K562 (cell line): ENCODE measurements around the gene LTBP1. TPM values are rescaled to one million over a fixed set of nuclear protein-coding genes. Genes with fewer than 3 reads are reported as not detected.

Source experiments
- ATAC-seq: fragments of 200-7000 bp; cut with Tn5 transposase; 3 replicates; pipeline ENCODE4 v1.9.1; 2020; ENCODE audit warnings: moderate library complexity
- BruUV-seq: library from RNA; stranded (reverse); fragments of 400-500 nt; replicated peaks from 2 replicates; lab custom pipeline; 2021; lab: Mats Ljungman, UMichigan
- CTCF ChIA-PET: fragments of 300-600 bp; formaldehyde crosslinking; extraction: SDS; loops from one replicate; lab custom pipeline; 2021; ENCODE audit warnings: low intra/inter-chr PET ratio; lab: Yijun Ruan, JAX
- POLR2A ChIA-PET: fragments of 300-600, 350-650 bp; sonication (Branson Sonifier 250); formaldehyde crosslinking; extraction: SDS; loops from one replicate; lab custom pipeline; 2021; ENCODE audit warnings: antibody characterized with exemption, inconsistent platforms; lab: Yijun Ruan, JAX
- DNase-seq, 4 experiments: peaks; one replicate each; pipeline versions ENCODE4 v3.0.0 to v3.0.0-alpha.2; 2011 to 2018; ENCODE audit warnings: low spot score in 3 of 4, mixed read lengths in 3 of 4; ENCODE audit errors: extremely low read depth in 1 of 4
- FAIRE-seq: peaks from 2 replicates; lab custom pipeline; 2011; peaks lifted over from hg19 to GRCh38; lab: Jason Lieb, UNC
- H2AFZ ChIP-seq: 2 replicates; pipeline ENCODE4 v1.6.0; 2011; ENCODE audit warnings: low read depth, low read length, control low read depth, inconsistent platforms
- H3K27ac ChIP-seq: fragments of 200-600 bp; 3 replicates; pipeline ENCODE4 v1.8.0; 2011; ENCODE audit warnings: low read depth, mild to moderate bottlenecking, control low read depth, inconsistent platforms, low read length, moderate library complexity, mixed read lengths; ENCODE audit errors: extremely low read depth
- H3K27me3 ChIP-seq, 2 experiments: fragments of 300-600 bp in 1 of 2; 2 replicates in 1 of 2; 3 replicates in 1 of 2; pipeline versions ENCODE4 v1.6.0 to v1.8.0; 2011; ENCODE audit warnings: inconsistent platforms in 2 of 2, low read length in 2 of 2, mild to moderate bottlenecking in 1 of 2, mixed read lengths in 1 of 2, moderate library complexity in 1 of 2; ENCODE audit not compliant: control insufficient read depth in 2 of 2, insufficient read depth in 2 of 2
- H3K36me3 ChIP-seq: fragments of 300-600 bp; 3 replicates; pipeline ENCODE4 v1.8.0; 2011; ENCODE audit warnings: mild to moderate bottlenecking, low read length, inconsistent platforms; ENCODE audit not compliant: control insufficient read depth, insufficient read depth
- H3K4me1 ChIP-seq, 2 experiments: fragments of 200-600 bp in 1 of 2; replicated peaks in 1 of 2; 2 replicates in 1 of 2; 3 replicates in 1 of 2; pipeline versions ENCODE4 v1.5.1 to v1.8.0; 2011; ENCODE audit warnings: inconsistent platforms in 2 of 2, low read length in 2 of 2, mild to moderate bottlenecking in 1 of 2, mixed read lengths in 1 of 2, moderate library complexity in 1 of 2; ENCODE audit not compliant: control insufficient read depth in 2 of 2, insufficient read depth in 2 of 2
- H3K4me2 ChIP-seq: 2 replicates; pipeline ENCODE4 v1.6.1; 2011; ENCODE audit warnings: low read length, control low read depth, inconsistent platforms, mixed read lengths; ENCODE audit not compliant: insufficient read depth
- H3K4me3 ChIP-seq: fragments of 200-600 bp; sonication (generic), shearing (Covaris generic); 2 replicates; pipeline ENCODE4 v1.5.1; 2016; ENCODE audit warnings: control low read depth, inconsistent platforms
- H3K79me2 ChIP-seq: fragments of 200-600 bp; 3 replicates; pipeline ENCODE4 v1.8.0; 2011; ENCODE audit warnings: low read length, inconsistent platforms; ENCODE audit not compliant: control insufficient read depth, insufficient read depth
- H3K9ac ChIP-seq, 2 experiments: 2 replicates each; pipeline versions ENCODE4 v1.6.0 to v1.6.1; 2011; ENCODE audit warnings: low read depth in 2 of 2, low read length in 2 of 2, control low read depth in 1 of 2, inconsistent platforms in 1 of 2, mild to moderate bottlenecking in 1 of 2, mixed read lengths in 1 of 2; ENCODE audit not compliant: insufficient read depth in 1 of 2
- H3K9me1 ChIP-seq: one replicate; pipeline ENCODE4 v1.6.0; 2011; ENCODE audit warnings: inconsistent platforms, mild to moderate bottlenecking, low read length, moderate library complexity; ENCODE audit not compliant: control insufficient read depth, insufficient read depth
- H3K9me3 ChIP-seq: replicated peaks from 2 replicates; pipeline ENCODE4 v1.5.1; 2011; ENCODE audit warnings: low read depth, low read length, inconsistent platforms; ENCODE audit not compliant: control insufficient read depth, insufficient read depth
- H4K20me1 ChIP-seq: replicated peaks from 2 replicates; pipeline ENCODE4 v1.6.1; 2011; ENCODE audit warnings: low read length, inconsistent platforms, mixed read lengths; ENCODE audit not compliant: control insufficient read depth, insufficient read depth
- CBX3 ChIP-seq, 2 experiments: IDR thresholded peaks; 1 replicate in 1 of 2; 2 replicates in 1 of 2; pipeline ENCODE4 v1.6.1; 2012; ENCODE audit warnings: inconsistent platforms in 2 of 2, low read length in 2 of 2, borderline replicate concordance in 1 of 2, control low read depth in 1 of 2
- CHD4 ChIP-seq: fragments of 200-600 bp; sonication (generic); IDR thresholded peaks from 3 replicates; pipeline ENCODE4 v1.6.1; 2012; ENCODE audit warnings: low read depth, mild to moderate bottlenecking, mixed read lengths, low read length, inconsistent platforms; ENCODE audit not compliant: insufficient read depth, insufficient replicate concordance, poor library complexity, severe bottlenecking
- ERF ChIP-seq: fragments of 450-650 bp; formaldehyde crosslinking; IDR thresholded peaks from 2 replicates; pipeline ENCODE4 v1.4.0; 2020; ENCODE audit warnings: mild to moderate bottlenecking, mixed read lengths
- PHF20 ChIP-seq: fragments of 450-650 bp; IDR thresholded peaks from 2 replicates; pipeline ENCODE4 v1.6.1; 2018; ENCODE audit not compliant: partially characterized antibody
- TCFL5 ChIP-seq: fragments of 250-450 bp; sonication (Bioruptor Pico); conservative IDR thresholded peaks from 2 replicates; pipeline ENCODE4 v1.6.1; 2021; ENCODE audit warnings: mild to moderate bottlenecking, moderate library complexity, matching md5 sums
- TEAD1 ChIP-seq, 2 experiments: fragments of 450-650 bp in 1 of 2; sonication (generic) in 1 of 2; formaldehyde crosslinking; IDR thresholded peaks; 2 replicates each; pipeline versions ENCODE4 v1.4.0 to v1.8.0; 2020 to 2022; ENCODE audit warnings: mild to moderate bottlenecking in 2 of 2, missing genetic modification reagents in 1 of 2
- YY1 ChIP-seq, 3 experiments: IDR thresholded peaks; 2 replicates each; pipeline ENCODE4 v1.6.1; 2011; ENCODE audit warnings: low read length in 2 of 3, mild to moderate bottlenecking in 2 of 3, moderate library complexity in 2 of 3, borderline replicate concordance in 1 of 3, control low read depth in 1 of 3, low read depth in 1 of 3; ENCODE audit not compliant: insufficient read depth in 3 of 3, insufficient replicate concordance in 2 of 3, control insufficient read depth in 1 of 3, insufficient read length in 1 of 3; ENCODE audit errors: extremely low read depth in 1 of 3
- WGBS: fragments of 100-300 bp; shearing (Covaris generic); methylation state at CpG from one replicate; pipeline ENCODE4 v1.1.6; 2016; ENCODE audit warnings: low coverage, mixed read lengths; ENCODE audit not compliant: insufficient coverage; ENCODE audit errors: missing lambda C conversion rate; 5-methylcytosine and 5-hydroxymethylcytosine counted together
- in situ Hi-C: fragments of 300-500 bp; cut with MboI; formaldehyde crosslinking; loops from 4 replicates; pipeline ENCODE4 v1.15.0; 2018; ENCODE audit warnings: inconsistent platforms, mixed read lengths
- intact Hi-C: fragments of 100-400 bp; cut with micrococcal nuclease; formaldehyde crosslinking; loops from 2 replicates; pipeline ENCODE4 v1.14.2; 2022
- polyA plus RNA-seq, 8 experiments: library from polyadenylated mRNA; depleted of rRNA in 4 of 8; stranded (reverse) in 5 of 8; unstranded in 3 of 8; fragments of >200 nt; fragmentation: Nextera tagmentation in 2 of 8; fragmentation: Illumina TruSeq in 1 of 8; extraction: Ambion mirVana in 2 of 8; extraction: Trizol in 1 of 8; gene quantifications; 2 replicates each; pipeline versions ENCODE4 v1.2.1 to v1.2.3, GENCODE V29; 2011 to 2014; ENCODE audit warnings: inconsistent platforms in 1 of 8, missing spikeins in 1 of 8
- total RNA-seq, 7 experiments: library from RNA; depleted of rRNA in 6 of 7; stranded (reverse); fragments of >200 nt in 6 of 7; fragmentation: Illumina TruSeq in 2 of 7; extraction: Trizol in 2 of 7; gene quantifications; 2 replicates each; pipeline versions ENCODE4 v1.2.1 to v1.2.3, GENCODE V29; 2011 to 2021; ENCODE audit warnings: low replicate concordance in 1 of 7
- TF ChIP-seq, protein P1 (sequence below): sonication (generic); formaldehyde crosslinking; IDR thresholded peaks from 2 replicates; pipeline ENCODE4 v1.8.1; 2023; ENCODE audit warnings: missing genetic modification reagents, mild to moderate bottlenecking, borderline replicate concordance

The LTBP1 gene
- total and polyA plus RNA-seq, 9 of the 15 experiments (the other 6 are each of a cell fraction or from before 2014, with no cell fraction given): 3.6 to 16.4 (median 8.5) TPM

DNA sequence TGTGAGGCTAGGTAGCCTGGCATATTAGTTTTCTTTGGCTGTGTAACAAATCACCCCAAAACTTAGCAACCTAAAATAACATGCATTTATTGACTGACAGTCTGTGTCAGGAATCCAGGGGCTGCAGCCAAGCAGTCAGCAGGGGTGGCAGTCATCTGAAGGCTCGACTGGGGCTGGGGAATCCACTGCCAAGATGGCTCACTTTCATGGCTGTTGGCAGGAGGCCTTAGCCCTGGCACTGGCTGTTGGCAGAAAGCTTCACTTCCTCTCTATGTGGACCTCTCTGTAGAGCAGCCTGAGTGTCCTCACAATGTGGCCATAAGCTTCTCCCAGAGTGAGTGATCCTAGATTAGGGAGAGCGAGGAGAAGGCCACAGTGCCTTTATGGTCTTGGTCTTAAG, 78.0 kb downstream of the LTBP1 start:
- no peaks in the 10 kb centered on the region for H3K36me3 ChIP-seq
- H3K9me3 ChIP-seq: peaks cover 6% of the 10 kb centered on the region; the same call in 1 of the 2 replicates
- H3K27ac ChIP-seq: no peak overlapping the region
- no peak overlapping the region for H3K4me2 ChIP-seq
- DNase-seq (no peak), FAIRE-seq (no peak), ATAC-seq (no peak)
- H3K9ac ChIP-seq: no peak overlapping the region
- intact Hi-C loops: loop anchor here (5.0 kb wide), 1 partner anchor 62 kb away; no protein-coding TSS in a partner anchor
- TF ChIP-seq ERF (CRISPR knock-in tag) (no peak), CBX3 (IDR thresholded peaks at IDR 0.05; ENCODE audit: borderline replicate concordance in 1 of 2, low read length in 2 of 2) (peak in 1 of 2 experiments; percentile 88; a peak in 1 of 3 replicates), TEAD1 (CRISPR knock-in tag; IDR thresholded peaks at IDR 0.05) (no peak), YY1 (IDR thresholded peaks at IDR 0.05; ENCODE audit: borderline replicate concordance in 1 of 3, control insufficient read depth in 1 of 3, extremely low read depth in 1 of 3, insufficient read depth in 3 of 3, insufficient read length in 1 of 3, insufficient replicate concordance in 2 of 3, low read depth in 1 of 3, low read length in 2 of 3) (peak in 1 of 3 experiments; percentile 18), CHD4 (no peak), TCFL5 (no peak), PHF20 (no peak)
- TF ChIP-seq, protein P1, sequence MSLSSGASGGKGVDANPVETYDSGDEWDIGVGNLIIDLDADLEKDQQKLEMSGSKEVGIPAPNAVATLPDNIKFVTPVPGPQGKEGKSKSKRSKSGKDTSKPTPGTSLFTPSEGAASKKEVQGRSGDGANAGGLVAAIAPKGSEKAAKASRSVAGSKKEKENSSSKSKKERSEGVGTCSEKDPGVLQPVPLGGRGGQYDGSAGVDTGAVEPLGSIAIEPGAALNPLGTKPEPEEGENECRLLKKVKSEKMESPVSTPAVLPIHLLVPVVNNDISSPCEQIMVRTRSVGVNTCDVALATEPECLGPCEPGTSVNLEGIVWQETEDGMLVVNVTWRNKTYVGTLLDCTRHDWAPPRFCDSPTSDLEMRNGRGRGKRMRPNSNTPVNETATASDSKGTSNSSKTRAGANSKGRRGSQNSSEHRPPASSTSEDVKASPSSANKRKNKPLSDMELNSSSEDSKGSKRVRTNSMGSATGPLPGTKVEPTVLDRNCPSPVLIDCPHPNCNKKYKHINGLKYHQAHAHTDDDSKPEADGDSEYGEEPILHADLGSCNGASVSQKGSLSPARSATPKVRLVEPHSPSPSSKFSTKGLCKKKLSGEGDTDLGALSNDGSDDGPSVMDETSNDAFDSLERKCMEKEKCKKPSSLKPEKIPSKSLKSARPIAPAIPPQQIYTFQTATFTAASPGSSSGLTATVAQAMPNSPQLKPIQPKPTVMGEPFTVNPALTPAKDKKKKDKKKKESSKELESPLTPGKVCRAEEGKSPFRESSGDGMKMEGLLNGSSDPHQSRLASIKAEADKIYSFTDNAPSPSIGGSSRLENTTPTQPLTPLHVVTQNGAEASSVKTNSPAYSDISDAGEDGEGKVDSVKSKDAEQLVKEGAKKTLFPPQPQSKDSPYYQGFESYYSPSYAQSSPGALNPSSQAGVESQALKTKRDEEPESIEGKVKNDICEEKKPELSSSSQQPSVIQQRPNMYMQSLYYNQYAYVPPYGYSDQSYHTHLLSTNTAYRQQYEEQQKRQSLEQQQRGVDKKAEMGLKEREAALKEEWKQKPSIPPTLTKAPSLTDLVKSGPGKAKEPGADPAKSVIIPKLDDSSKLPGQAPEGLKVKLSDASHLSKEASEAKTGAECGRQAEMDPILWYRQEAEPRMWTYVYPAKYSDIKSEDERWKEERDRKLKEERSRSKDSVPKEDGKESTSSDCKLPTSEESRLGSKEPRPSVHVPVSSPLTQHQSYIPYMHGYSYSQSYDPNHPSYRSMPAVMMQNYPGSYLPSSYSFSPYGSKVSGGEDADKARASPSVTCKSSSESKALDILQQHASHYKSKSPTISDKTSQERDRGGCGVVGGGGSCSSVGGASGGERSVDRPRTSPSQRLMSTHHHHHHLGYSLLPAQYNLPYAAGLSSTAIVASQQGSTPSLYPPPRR (CRISPR knock-in tag): no peak
- CTCF ChIA-PET: no interaction called here
- BruUV-seq: no TSS peak
- no peak overlapping the region for H3K4me3 ChIP-seq
- POLR2A ChIA-PET: no interaction called here
- WGBS: 86% methylated on average over 2 of the region's 2 CpGs
- no peaks in the 10 kb centered on the region for H4K20me1 ChIP-seq
- H3K4me1 ChIP-seq: peaks cover 4 to 44% of the 10 kb centered on the region in 2 experiments; a peak in 4 of 5 replicates
- H3K9me1 ChIP-seq: no peaks in the 10 kb centered on the region
- in situ Hi-C loops: loop anchor here (5.0 kb wide), 1 partner anchor 247 kb away; no protein-coding TSS in a partner anchor
- H3K27me3 ChIP-seq: no peaks in the 10 kb centered on the region
- H3K79me2 ChIP-seq: no peaks in the 10 kb centered on the region; the same call in 2 of the 3 replicates
- no peak overlapping the region for H2AFZ ChIP-seq
